H1 (cell line): ENCODE results near the gene SOS1. TPM values are rescaled to one million over a fixed set of nuclear protein-coding genes. Genes with fewer than 3 reads are reported as not detected.

ENCODE experiments used
- CTCF ChIA-PET: fragments of 300-600 bp; sonication (Branson Sonifier 250); formaldehyde crosslinking; loops from one replicate; lab custom pipeline; 2021; ENCODE audit not compliant: partially characterized antibody; lab: Charles Lee
- POLR2A ChIA-PET: fragments of 300-600 bp; sonication (Branson Sonifier 250); formaldehyde crosslinking; loops from one replicate; lab custom pipeline; 2021; ENCODE audit warnings: inconsistent platforms; ENCODE audit not compliant: partially characterized antibody; lab: Charles Lee
- DNase-seq, 2 experiments: peaks; one replicate each; pipeline versions ENCODE4 v3.0.0 to v3.0.0-alpha.2; 2010 to 2022; ENCODE audit warnings: low spot score in 2 of 2, low read depth in 1 of 2, mixed read lengths in 1 of 2
- FAIRE-seq: peaks from 2 replicates; lab custom pipeline; 2011; peaks lifted over from hg19 to GRCh38; lab: Jason Lieb, UNC
- H2AFZ ChIP-seq: 2 replicates; pipeline ENCODE4 v1.8.1; 2012; ENCODE audit warnings: low read length, inconsistent platforms
- H2AK5ac ChIP-seq: 2 replicates; pipeline ENCODE4 v1.6.1; 2013; ENCODE audit warnings: low read depth, low read length
- H2BK120ac ChIP-seq: replicated peaks from 2 replicates; pipeline ENCODE3; 2013; ENCODE audit warnings: low read depth, low read length, inconsistent platforms
- H2BK12ac ChIP-seq: 2 replicates; pipeline ENCODE4 v1.6.1; 2013; ENCODE audit warnings: low read depth, low read length
- H2BK15ac ChIP-seq: 2 replicates; pipeline ENCODE4 v1.6.1; 2013; ENCODE audit warnings: low read length
- H2BK20ac ChIP-seq: 2 replicates; pipeline ENCODE4 v1.6.1; 2013; ENCODE audit warnings: low read length
- H2BK5ac ChIP-seq: 2 replicates; pipeline ENCODE4 v1.6.1; 2013; ENCODE audit warnings: low read depth, low read length
- H3K14ac ChIP-seq: 2 replicates; pipeline ENCODE4 v1.6.1; 2013; ENCODE audit warnings: inconsistent platforms; ENCODE audit not compliant: insufficient read length
- H3K18ac ChIP-seq: 2 replicates; pipeline ENCODE4 v1.6.1; 2013; ENCODE audit warnings: low read length; ENCODE audit errors: extremely low read depth
- H3K23ac ChIP-seq: 2 replicates; pipeline ENCODE4 v1.6.1; 2013; ENCODE audit warnings: inconsistent platforms; ENCODE audit not compliant: insufficient read length
- H3K23me2 ChIP-seq: 2 replicates; pipeline ENCODE4 v1.6.1; 2013; ENCODE audit warnings: low read depth, low read length
- H3K27ac ChIP-seq: 2 replicates; pipeline ENCODE4 v1.6.1; 2011; ENCODE audit warnings: low read depth, low read length, inconsistent platforms
- H3K27me3 ChIP-seq, 4 experiments: replicated peaks in 1 of 4; 1 replicate in 1 of 4; 2 replicates in 3 of 4; pipeline versions ENCODE4 v1.6.1 to v1.8.1; 2011 to 2013; ENCODE audit warnings: low read length in 3 of 4, mild to moderate bottlenecking in 3 of 4, inconsistent platforms in 2 of 4, mixed read lengths in 2 of 4, moderate library complexity in 1 of 4; ENCODE audit not compliant: control insufficient read depth in 3 of 4, insufficient read depth in 3 of 4; ENCODE audit errors: extremely low read depth in 1 of 4
- H3K36me3 ChIP-seq, 4 experiments: 2 replicates each; pipeline versions ENCODE4 v1.6.1 to v1.8.1; 2011 to 2013; ENCODE audit warnings: mild to moderate bottlenecking in 4 of 4, low read length in 3 of 4, moderate library complexity in 2 of 4, control low read depth in 1 of 4, inconsistent platforms in 1 of 4; ENCODE audit not compliant: insufficient read depth in 4 of 4, control insufficient read depth in 2 of 4
- H3K4ac ChIP-seq: replicated peaks from 2 replicates; pipeline ENCODE3; 2013; ENCODE audit warnings: low read length, low read depth, mixed read lengths, inconsistent platforms; ENCODE audit not compliant: insufficient read length
- H3K4me1 ChIP-seq, 4 experiments: replicated peaks in 1 of 4; 1 replicate in 1 of 4; 2 replicates in 3 of 4; pipeline versions ENCODE4 v1.6.1 to v1.8.1; 2011 to 2013; ENCODE audit warnings: low read length in 3 of 4, inconsistent platforms in 2 of 4, mixed read lengths in 1 of 4; ENCODE audit not compliant: insufficient read depth in 4 of 4, control insufficient read depth in 3 of 4
- H3K4me2 ChIP-seq, 2 experiments: 2 replicates each; pipeline versions ENCODE4 v1.6.1 to v1.8.1; 2011 to 2013; ENCODE audit warnings: low read depth in 2 of 2, low read length in 2 of 2, control low read depth in 1 of 2, inconsistent platforms in 1 of 2, mild to moderate bottlenecking in 1 of 2; ENCODE audit not compliant: insufficient read depth in 1 of 2
- H3K4me3 ChIP-seq, 4 experiments: fragments of 200-600, 300-600 bp in 1 of 4; sonication (generic), shearing (Covaris generic), sonication (Bioruptor Twin) in 1 of 4; 2 replicates each; pipeline versions ENCODE4 v1.5.1 to v1.8.1; 2011 to 2016; ENCODE audit warnings: low read length in 4 of 4, low read depth in 3 of 4, control low read depth in 2 of 4, inconsistent platforms in 2 of 4, mild to moderate bottlenecking in 2 of 4, mixed read lengths in 1 of 4, moderate library complexity in 1 of 4; ENCODE audit not compliant: insufficient read depth in 2 of 4; ENCODE audit errors: extremely low read depth in 1 of 4
- H3K56ac ChIP-seq: replicated peaks from 2 replicates; pipeline ENCODE3; 2013; ENCODE audit warnings: low read depth, mild to moderate bottlenecking, mixed read lengths, low read length, inconsistent platforms; ENCODE audit not compliant: insufficient read length
- H3K79me1 ChIP-seq: 2 replicates; pipeline ENCODE4 v1.6.1; 2013; ENCODE audit warnings: low read depth, low read length, control low read depth
- H3K79me2 ChIP-seq, 2 experiments: 2 replicates each; pipeline versions ENCODE4 v1.6.1 to v1.8.1; 2012 to 2013; ENCODE audit warnings: low read length in 2 of 2, mild to moderate bottlenecking in 2 of 2, inconsistent platforms in 1 of 2; ENCODE audit not compliant: insufficient read depth in 2 of 2, control insufficient read depth in 1 of 2
- H3K9ac ChIP-seq, 4 experiments: replicated peaks in 1 of 4; 1 replicate in 1 of 4; 2 replicates in 3 of 4; pipeline versions ENCODE4 v1.6.1 to v1.8.1; 2011 to 2013; ENCODE audit warnings: low read depth in 3 of 4, low read length in 3 of 4, control low read depth in 2 of 4, mild to moderate bottlenecking in 2 of 4, moderate library complexity in 2 of 4, inconsistent platforms in 1 of 4; ENCODE audit errors: extremely low read depth in 1 of 4
- H3K9me3 ChIP-seq, 2 experiments: 2 replicates each; pipeline versions ENCODE4 v1.6.1 to v1.8.1; 2012 to 2013; ENCODE audit warnings: mild to moderate bottlenecking in 2 of 2, moderate library complexity in 2 of 2, control low read depth in 1 of 2, inconsistent platforms in 1 of 2, low read depth in 1 of 2, low read length in 1 of 2, mixed read lengths in 1 of 2; ENCODE audit not compliant: insufficient read depth in 2 of 2
- H4K20me1 ChIP-seq, 2 experiments: replicated peaks in 1 of 2; 2 replicates each; pipeline versions ENCODE3 to v1.8.1; 2011 to 2013; ENCODE audit warnings: inconsistent platforms in 2 of 2, low read length in 2 of 2, mild to moderate bottlenecking in 1 of 2; ENCODE audit not compliant: insufficient read depth in 2 of 2, control insufficient read depth in 1 of 2
- H4K5ac ChIP-seq: 2 replicates; pipeline ENCODE4 v1.6.1; 2013; ENCODE audit warnings: low read length, low read depth, mixed read lengths, inconsistent platforms; ENCODE audit not compliant: insufficient read length
- H4K8ac ChIP-seq: 2 replicates; pipeline ENCODE4 v1.8.0; 2013; ENCODE audit warnings: mild to moderate bottlenecking, moderate library complexity, low read length, inconsistent platforms; ENCODE audit not compliant: insufficient read depth; ENCODE audit errors: extremely low read depth
- H4K91ac ChIP-seq: replicated peaks from 2 replicates; pipeline ENCODE3; 2013; ENCODE audit warnings: low read length, mixed read lengths, inconsistent platforms; ENCODE audit not compliant: insufficient read length
- CREB1 ChIP-seq: IDR thresholded peaks from 2 replicates; pipeline ENCODE4 v1.6.1; 2012; ENCODE audit warnings: inconsistent platforms
- SRF ChIP-seq: IDR thresholded peaks from 2 replicates; pipeline ENCODE4 v1.6.1; 2011; ENCODE audit warnings: mild to moderate bottlenecking, low read depth, low read length, moderate library complexity
- WGBS, 2 experiments: shearing (Covaris generic) in 1 of 2; methylation state at CpG; one replicate each; pipeline versions ENCODE4 v1.1.6 to v1.1.7; 2013 to 2015; ENCODE audit warnings: low lambda C conversion rate in 2 of 2, mixed read lengths in 2 of 2, inconsistent platforms in 1 of 2, low coverage in 1 of 2, missing lambda C conversion rate in 1 of 2; ENCODE audit not compliant: insufficient replicate concordance in 2 of 2, insufficient coverage in 1 of 2, insufficient read length in 1 of 2; ENCODE audit errors: extremely low coverage in 1 of 2, missing lambda C conversion rate in 1 of 2; 5-methylcytosine and 5-hydroxymethylcytosine counted together
- polyA plus RNA-seq, 7 experiments: library from polyadenylated mRNA; depleted of rRNA in 3 of 7; stranded (reverse) in 5 of 7; unstranded in 2 of 7; fragments of >200 nt in 5 of 7; fragments of 200-250 nt in 2 of 7; gene quantifications; 1 replicate in 5 of 7; 2 replicates in 1 of 7; 4 replicates in 1 of 7; pipeline versions ENCODE4 v1.2.1 to v1.2.3, GENCODE V29; 2011 to 2013; ENCODE audit warnings: missing spikeins in 2 of 7, mixed read lengths in 2 of 7
- total RNA-seq: library from RNA; stranded (reverse); fragmentation: NEBNext Ultra II Directional; extraction: Animal tissue kit (Norgen Biotek cat#: 25700); gene quantifications from 2 replicates; pipeline ENCODE4 v1.2.1, GENCODE V29; 2021

The SOS1 gene
- total and polyA plus RNA-seq, 2 of the 8 experiments (the other 6 are each of a cell fraction or from before 2014, with no cell fraction given) = 25.7 to 27.0 TPM

- Histone ChIP-seq H3K4me1 (peaks cover 0 to 4% (median under 1%) of the 10 kb centered on the region in 4 experiments; a peak in 2 of 7 replicates), H3K23ac (no peak overlapping the region), H3K56ac (no peak overlapping the region), H3K23me2 (no peaks in the 10 kb centered on the region), H4K20me1 (no peaks in the 10 kb centered on the region), H3K4me3 (no peak overlapping the region), H3K27me3 (no peaks in the 10 kb centered on the region), H3K27ac (no peak overlapping the region), H3K36me3 (no peaks in the 10 kb centered on the region; a peak in 2 of 8 replicates), H4K5ac (no peak overlapping the region), H2AK5ac (no peak overlapping the region), H2BK15ac (no peak overlapping the region), H3K14ac (no peak overlapping the region), H2BK120ac (no peak overlapping the region), H3K18ac (no peak overlapping the region), H3K79me1 (no peaks in the 10 kb centered on the region), H4K8ac (no peak overlapping the region; the same call in 1 of the 2 replicates), H2BK12ac (no peak overlapping the region), H3K4me2 (no peak overlapping the region), H3K4ac (no peak overlapping the region), H2BK20ac (no peak overlapping the region), H3K79me2 (no peaks in the 10 kb centered on the region), H2BK5ac (no peak overlapping the region), H2AFZ (no peak overlapping the region), H3K9ac (no peak overlapping the region), H3K9me3 (no peaks in the 10 kb centered on the region), H4K91ac (no peak overlapping the region)
- POLR2A ChIA-PET = no interaction called here
- 87% methylated on average over 6 of the region's 6 CpGs; no CpG with 5 or more reads in 1 of the 2 experiments for WGBS, 2 experiments
- TF ChIP-seq CREB1 = no peak
- TF ChIP-seq SRF = no peak
- DNase-seq (no peak), FAIRE-seq (no peak)
- CTCF ChIA-PET = no interaction called here
Observed at GRCh38 chr2:39022642-39023235, 98.1 kb downstream of the SOS1 start.
